ENCODE results near the gene POMT1. TPM values are rescaled to one million over a fixed set of nuclear protein-coding genes. Genes with fewer than 3 reads are reported as not detected.

Gene POMT1
- polyA plus RNA-seq, 1 of the 3 experiments (the other 2 are of a cell fraction): 44.5 TPM

DNA sequence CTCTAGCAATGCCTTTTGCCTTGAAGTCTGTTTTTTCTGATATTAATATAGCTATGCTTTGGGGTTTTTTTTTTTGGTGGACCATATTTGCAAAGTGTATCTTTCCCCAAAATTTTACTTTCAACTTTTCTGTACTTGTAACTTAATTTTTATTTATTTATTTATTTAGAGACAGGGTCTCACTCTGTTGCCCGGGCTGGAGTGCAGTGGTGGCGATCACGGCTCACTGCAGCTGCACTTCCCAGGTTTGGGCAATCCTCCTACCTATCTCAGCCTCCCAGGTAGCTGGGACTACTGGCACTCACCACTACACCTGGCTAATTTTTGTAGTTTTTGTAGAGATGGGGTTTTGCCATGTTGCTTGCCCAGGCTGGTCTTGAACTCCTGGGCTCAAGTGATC lies 63.4 kb downstream of the POMT1 start (continued):
- TF ChIP-seq IRF3 (IDR thresholded peaks at IDR 0.05; ENCODE audit: low read depth, low read length) (no peak), RXRA (IDR thresholded peaks at IDR 0.05; ENCODE audit: borderline replicate concordance, low read depth) (no peak), SMC3 (IDR thresholded peaks at IDR 0.05; ENCODE audit: low read depth, low read length) (no peak)

- Histone ChIP-seq H3K79me2 (ENCODE audit: insufficient read depth) (no peaks in the 10 kb centered on the region), H3K9me3 (0 out of 2 replicates have a peak, but pooled peaks cover 2% of the 10 kb centered on the region), H3F3A (replicated peaks; ENCODE audit: insufficient read depth) (peaks cover 2% of the 10 kb centered on the region), H3K36me3 (replicated peaks in 1 of 2; ENCODE audit: control insufficient read depth in 1 of 2, insufficient read depth in 2 of 2, low read length in 1 of 2) (peaks cover 0 to 13% of the 10 kb centered on the region in 2 experiments), H3K4me1 (ENCODE audit: control insufficient read depth in 1 of 2, insufficient read depth in 2 of 2, low read depth in 1 of 2, low read length in 1 of 2) (no peaks in the 10 kb centered on the region), H3K9me2 (no peaks in the 10 kb centered on the region), H3K9ac (no peak overlapping the region), H4K20me1 (ENCODE audit: insufficient read depth) (no peaks in the 10 kb centered on the region), H3K27me3 (ENCODE audit: insufficient read depth) (no peaks in the 10 kb centered on the region), H3K4me2 (no peak overlapping the region), H3K4me3 (ENCODE audit: low read depth in 2 of 2, low read length in 1 of 2) (no peak overlapping the region), H3K27ac (ENCODE audit: low read depth in 2 of 2, low read length in 1 of 2) (no peak overlapping the region), H2AFZ (ENCODE audit: low read depth) (no peak overlapping the region)
- 90% methylated on average over 6 of the region's 8 CpGs for WGBS (ENCODE audit: low lambda C conversion rate)
- POLR2A ChIA-PET: no interaction called here
- DNase-seq: peak; percentile 6
- TF ChIP-seq MXI1 (IDR thresholded peaks at IDR 0.05; ENCODE audit: low read depth, low read length) (no peak), FOXJ3 (CRISPR knock-in tag; IDR thresholded peaks at IDR 0.05) (no peak), JUND (IDR thresholded peaks at IDR 0.05) (no peak), YY1 (IDR thresholded peaks at IDR 0.05; ENCODE audit: low read depth) (no peak), SMC3 (IDR thresholded peaks at IDR 0.05; ENCODE audit: low read depth, low read length) (no peak), CTCF (IDR thresholded peaks at IDR 0.05) (no peak), IRF3 (IDR thresholded peaks at IDR 0.05; ENCODE audit: low read depth, low read length) (no peak), ZBTB33 (IDR thresholded peaks at IDR 0.05; ENCODE audit: borderline replicate concordance, low read depth) (no peak), MEF2A (IDR thresholded peaks at IDR 0.05; ENCODE audit: borderline replicate concordance, low read depth) (no peak)
- CTCF ChIA-PET: no interaction called here
These were observed 65.2 kb downstream of the POMT1 start for GRCh38 chr9:131567910-131568309.

Small RNA genes lying within 50 kb of the gene (small RNA-seq; reads per million reads assigned to genes)
- gene SNORD62A: 0 to 1.5 (median 0) reads per million in 7 experiments
- 0 to 2.4 (median 0.39) reads per million in 7 experiments for gene SNORD62B

Other genes with a start within 250 kb of the POMT1 start
- gene FAM78A, start 226.4 kb upstream of the POMT1 start, polyA plus RNA-seq (2012; rRNA removed): 1.0 and 1.5 TPM in 2 replicates
- gene PLPP7, start 213.2 kb upstream of the POMT1 start, polyA plus RNA-seq (2012; rRNA removed): 8.6 and 8.8 TPM in 2 replicates
- gene PRRC2B, start 108.8 kb upstream of the POMT1 start, polyA plus RNA-seq (2012; rRNA removed): 18.5 and 26.3 TPM in 2 replicates
- gene UCK1, start 28.3 kb downstream of the POMT1 start, polyA plus RNA-seq (2012; rRNA removed): 30.9 and 32.9 TPM in 2 replicates
- not detected in 2 replicates for gene PRRT1B, start 42.6 kb downstream of the POMT1 start, polyA plus RNA-seq (2012; rRNA removed)
- gene RAPGEF1, start 237.2 kb downstream of the POMT1 start, polyA plus RNA-seq (2012; rRNA removed): 26.2 and 27.0 TPM in 2 replicates